ENCODE data around the gene PEAK3. TPM values are rescaled to one million over a fixed set of nuclear protein-coding genes. Genes with fewer than 3 reads are reported as not detected.

Gene PEAK3
- total RNA-seq, 1 donor from 2014 or later: not detected

GRCh38 chr19:2302319-2303210 is 20.6 kb upstream of the PEAK3 start:
- Mint-ChIP-seq H3K27ac (peak overlapping the region; percentile 66), H3K4me1 (peaks cover 4% of the 10 kb centered on the region), H3K4me3 (no peak overlapping the region), H3K36me3 (no peaks in the 10 kb centered on the region), H3K27me3 (ENCODE audit: low read depth) (peaks cover 52% of the 10 kb centered on the region), H3K9me3 (peaks cover 3% of the 10 kb centered on the region)
- DNase-seq (ENCODE audit: low spot score in 2 of 2, unreplicated experiment in 2 of 2): no peak
- TF ChIP-seq CTCF (IDR thresholded peaks at IDR 0.05; ENCODE audit: unreplicated experiment): no peak

- H3K4me3 Mint-ChIP-seq: no peak overlapping the region
- no peak for DNase-seq (ENCODE audit: low spot score in 2 of 2, unreplicated experiment in 2 of 2)
- no peak overlapping the region for H3K27ac Mint-ChIP-seq
Observed at GRCh38 chr19:2300533-2300932, 18.6 kb upstream of the PEAK3 start.

GRCh38 chr19:2296141-2296540 is 14.2 kb upstream of the PEAK3 start:
- DNase-seq (ENCODE audit: low spot score in 2 of 2, unreplicated experiment in 2 of 2): no peak
- H3K4me1 Mint-ChIP-seq: peaks cover 3% of the 10 kb centered on the region
- TF ChIP-seq CTCF (IDR thresholded peaks at IDR 0.05; ENCODE audit: unreplicated experiment): no peak
- peaks cover 55% of the 10 kb centered on the region for H3K27me3 Mint-ChIP-seq (ENCODE audit: low read depth)
- H3K36me3 Mint-ChIP-seq: no peaks in the 10 kb centered on the region
- H3K27ac Mint-ChIP-seq: no peak overlapping the region
- no peak overlapping the region for H3K4me3 Mint-ChIP-seq
- H3K9me3 Mint-ChIP-seq: no peaks in the 10 kb centered on the region

More at GRCh38 chr19:2300533-2300932, 18.6 kb upstream of the PEAK3 start:
- TF ChIP-seq CTCF (IDR thresholded peaks at IDR 0.05; ENCODE audit: unreplicated experiment): no peak
- Mint-ChIP-seq H3K4me1 (peaks cover 4% of the 10 kb centered on the region), H3K27me3 (ENCODE audit: low read depth) (peaks cover 42% of the 10 kb centered on the region), H3K36me3 (no peaks in the 10 kb centered on the region), H3K9me3 (peaks cover 3% of the 10 kb centered on the region)

- peaks cover 61% of the 10 kb centered on the region for H3K27me3 Mint-ChIP-seq (ENCODE audit: low read depth)
- no peaks in the 10 kb centered on the region for H3K36me3 Mint-ChIP-seq
- no peak overlapping the region for H3K4me3 Mint-ChIP-seq
- peaks cover 7% of the 10 kb centered on the region for H3K4me1 Mint-ChIP-seq
- no peaks in the 10 kb centered on the region for H3K9me3 Mint-ChIP-seq
- DNase-seq (ENCODE audit: low spot score in 2 of 2, unreplicated experiment in 2 of 2): no peak
- TF ChIP-seq CTCF (IDR thresholded peaks at IDR 0.05; ENCODE audit: unreplicated experiment): no peak
- no peak overlapping the region for H3K27ac Mint-ChIP-seq
Observed at GRCh38 chr19:2294687-2295335, 12.8 kb upstream of the PEAK3 start.

- Mint-ChIP-seq H3K4me3 (peak overlapping the region; percentile 49), H3K4me1 (peaks cover 9% of the 10 kb centered on the region), H3K9me3 (no peaks in the 10 kb centered on the region), H3K27ac (no peak overlapping the region), H3K36me3 (no peaks in the 10 kb centered on the region), H3K27me3 (ENCODE audit: low read depth) (peaks cover 89% of the 10 kb centered on the region)
- no peak for TF ChIP-seq CTCF (IDR thresholded peaks at IDR 0.05; ENCODE audit: unreplicated experiment)
- DNase-seq (ENCODE audit: low spot score in 2 of 2, unreplicated experiment in 2 of 2): peak in 1 of 2 experiments; percentile 75
Observed at GRCh38 chr19:2291185-2291751, 9.3 kb upstream of the PEAK3 start.

Measured in mesothelial cell of epicardium (in vitro differentiated cells).